Stimulated activated CD4-positive, alpha-beta T cell treated with anti-CD3 and anti-CD28 coated beads, Interleukin-2, amount 100 ng/mL, for 48 hours (primary cell): ENCODE measurements around the gene ADGRB3.
"Not testable (repeated sequence)": the region's sequence is repeated elsewhere in the genome, so short reads cannot be mapped to it uniquely, and the experiment has no call there.

Experiments used
- DNase-seq, 2 donors: peaks; one replicate each; pipeline ENCODE4 v3.0.0-alpha.2; 2020

Gene ADGRB3

DNA sequence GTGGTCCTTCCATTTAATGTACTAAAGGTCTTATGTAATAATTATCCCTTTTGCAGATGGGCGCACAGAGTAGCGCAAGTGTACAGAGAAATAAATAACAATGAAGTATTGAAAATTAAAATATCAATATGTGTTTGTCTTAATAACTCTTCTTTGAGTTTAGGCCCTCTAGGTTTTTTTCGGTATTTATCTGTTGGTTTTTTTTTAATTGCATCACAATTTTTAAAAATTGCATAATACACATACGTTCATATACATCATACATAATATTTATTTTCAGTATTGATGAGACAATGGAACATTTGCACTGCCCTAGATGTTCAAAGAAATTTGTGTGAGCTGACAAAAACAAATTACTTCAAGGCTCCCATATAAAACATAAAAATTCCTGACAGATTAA is 15.1 kb downstream of the ADGRB3 start:
- no peak for DNase-seq

DNA sequence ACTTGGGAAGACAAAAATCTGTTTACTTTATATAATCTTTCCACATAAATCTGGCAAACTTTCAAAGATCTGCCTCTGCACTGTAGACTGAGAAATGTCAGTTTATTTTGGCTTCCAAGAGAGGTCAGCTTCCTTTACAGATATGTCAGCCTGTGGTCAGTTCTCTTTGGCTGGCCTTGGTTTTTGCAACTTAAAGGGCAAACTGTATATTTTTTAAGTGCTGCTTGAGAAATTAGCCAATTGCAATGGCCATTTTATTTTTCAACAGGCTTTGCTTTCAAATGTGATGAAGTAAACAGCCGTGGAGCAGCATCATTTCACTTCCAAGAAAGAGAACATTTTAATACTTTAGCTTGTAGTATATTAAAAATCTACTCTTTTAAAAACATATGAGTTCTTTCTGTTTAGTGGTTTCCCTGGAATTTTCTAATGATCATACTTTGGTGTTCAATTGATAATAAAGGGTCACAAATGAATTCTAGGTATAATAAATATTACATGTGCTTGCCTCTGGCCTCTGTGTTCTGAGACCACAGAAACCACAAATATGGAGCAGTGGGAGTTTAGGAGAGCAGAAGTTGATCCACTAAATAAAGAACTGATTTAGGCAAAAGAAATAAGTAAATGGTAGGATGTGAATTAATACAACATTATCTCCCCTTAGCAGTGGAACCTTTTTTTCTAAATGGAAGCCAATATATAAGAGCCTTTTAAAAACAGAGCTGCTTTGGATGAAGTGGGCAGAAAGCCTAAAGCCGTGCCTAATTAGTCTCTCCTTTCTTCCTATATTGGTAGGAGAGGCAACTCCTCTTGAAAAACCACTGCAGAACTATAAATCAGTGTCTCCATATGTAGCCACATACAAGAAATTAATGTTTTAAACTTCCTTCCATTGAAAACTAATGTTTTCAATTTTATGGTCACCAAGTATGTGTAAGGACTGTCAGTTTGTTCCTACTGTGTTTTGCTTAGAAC is 16.2 kb downstream of the ADGRB3 start:
- no peak for DNase-seq

DNA sequence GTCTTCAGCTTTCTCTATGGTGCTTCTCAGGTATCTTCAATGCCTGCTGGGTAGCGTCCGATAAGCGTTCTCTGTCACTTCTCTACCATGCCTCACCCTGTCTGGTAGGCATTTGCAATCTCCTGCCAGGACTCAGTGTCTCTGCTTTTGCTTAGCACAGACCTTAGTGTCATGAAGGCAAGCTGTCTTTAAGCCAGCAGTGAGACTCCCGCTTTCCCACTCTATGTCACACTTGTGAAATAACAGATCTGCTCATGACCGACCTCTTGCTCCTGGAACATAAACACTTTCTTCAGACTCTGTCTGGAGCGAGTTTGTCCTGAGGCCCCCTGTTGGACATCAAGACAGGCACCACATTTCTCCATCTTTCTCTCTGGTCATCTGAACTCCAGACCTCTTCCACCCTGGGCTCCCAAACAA is 17.0 kb downstream of the ADGRB3 start:
- DNase-seq: no peak

- no peak for DNase-seq
Observed at GRCh38 chr6:68653074-68653705, 18.1 kb downstream of the ADGRB3 start.

- DNase-seq: no peak
Observed at GRCh38 chr6:68653706-68654089, 18.6 kb downstream of the ADGRB3 start.

- no peak for DNase-seq
Observed at GRCh38 chr6:68654134-68654533, 19.1 kb downstream of the ADGRB3 start.

DNA sequence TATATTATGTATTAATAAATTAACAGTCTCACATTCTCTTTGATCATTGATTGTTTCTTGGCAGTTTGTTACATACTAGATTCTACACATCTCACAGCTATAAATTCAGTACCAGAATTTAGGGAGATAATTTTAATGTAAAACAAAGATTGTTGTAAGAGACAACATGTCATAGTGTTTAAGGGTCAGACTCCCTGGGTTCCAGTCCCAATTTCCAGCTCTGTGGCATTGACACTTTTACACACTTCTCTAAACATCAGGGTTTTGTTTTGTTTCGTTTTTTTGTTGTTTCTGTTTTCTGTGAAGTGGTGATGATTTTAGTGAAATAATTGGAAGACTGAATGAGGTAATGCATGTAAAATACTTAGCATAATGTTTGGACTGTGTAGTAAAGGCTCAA is 19.9 kb downstream of the ADGRB3 start:
- DNase-seq: no peak

DNA sequence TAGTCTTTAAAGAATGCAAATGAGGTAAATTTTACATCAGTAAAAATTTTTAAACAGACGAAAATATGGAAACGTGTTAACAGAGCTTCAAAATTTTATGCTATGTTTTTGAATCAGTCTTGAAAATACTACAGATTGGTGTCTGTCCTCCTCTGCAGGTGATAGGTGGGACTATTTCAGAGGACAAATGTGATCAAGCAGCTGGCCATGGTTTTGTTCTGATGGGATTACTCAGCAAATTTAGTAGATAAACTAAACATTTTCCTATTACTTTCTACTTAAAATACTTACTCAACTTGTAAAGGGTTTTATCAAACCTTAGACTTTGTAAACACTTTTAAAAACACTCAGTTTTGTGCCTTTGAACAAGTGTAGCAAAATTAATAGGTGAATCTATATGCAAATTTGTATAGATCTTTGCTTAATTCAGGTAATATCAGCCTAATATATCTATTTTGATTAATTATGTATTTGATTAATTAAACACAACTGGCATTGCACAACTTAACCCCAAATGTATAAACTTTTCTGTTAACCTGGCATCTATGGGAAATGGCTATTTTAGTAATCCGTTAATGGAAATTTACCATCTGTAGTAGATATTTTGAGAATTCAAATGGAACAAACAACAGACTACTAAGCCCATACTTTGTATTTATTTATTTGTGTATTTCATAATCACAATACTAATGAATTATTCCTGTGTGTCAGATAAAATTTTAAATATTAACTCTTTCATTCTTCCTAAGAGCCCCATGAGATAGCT is 22.5 kb downstream of the ADGRB3 start:
- no peak for DNase-seq

- DNase-seq: no peak
Observed at GRCh38 chr6:68658338-68658737, 23.3 kb downstream of the ADGRB3 start.

DNA sequence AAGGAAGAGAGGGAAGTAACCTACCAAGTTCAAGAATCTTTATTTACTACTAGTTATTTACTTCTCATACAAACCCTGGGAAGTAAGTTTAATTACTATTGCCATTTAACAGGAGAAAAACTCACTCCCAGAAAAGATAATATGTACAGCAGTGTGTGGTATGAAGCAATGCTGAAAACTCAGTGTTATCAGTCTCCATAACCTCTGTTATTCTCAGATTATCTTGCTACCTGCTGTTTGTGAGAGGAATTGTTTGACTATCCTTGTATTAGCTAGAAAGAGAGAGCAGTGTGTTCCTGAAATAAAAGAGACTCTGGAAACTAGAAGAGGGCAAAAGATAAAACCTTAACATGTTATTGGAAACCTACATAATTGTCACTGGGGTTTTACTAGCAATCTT is 38.2 kb downstream of the ADGRB3 start:
- no peak for DNase-seq

GRCh38 chr6:68675548-68675947 is 40.5 kb downstream of the ADGRB3 start:
- DNase-seq: no peak

- DNase-seq: not testable (repeated sequence)
Observed at GRCh38 chr6:68676094-68676493, 41.0 kb downstream of the ADGRB3 start.

- DNase-seq: no peak
Observed at GRCh38 chr6:68677058-68677457, 42.0 kb downstream of the ADGRB3 start.

DNA sequence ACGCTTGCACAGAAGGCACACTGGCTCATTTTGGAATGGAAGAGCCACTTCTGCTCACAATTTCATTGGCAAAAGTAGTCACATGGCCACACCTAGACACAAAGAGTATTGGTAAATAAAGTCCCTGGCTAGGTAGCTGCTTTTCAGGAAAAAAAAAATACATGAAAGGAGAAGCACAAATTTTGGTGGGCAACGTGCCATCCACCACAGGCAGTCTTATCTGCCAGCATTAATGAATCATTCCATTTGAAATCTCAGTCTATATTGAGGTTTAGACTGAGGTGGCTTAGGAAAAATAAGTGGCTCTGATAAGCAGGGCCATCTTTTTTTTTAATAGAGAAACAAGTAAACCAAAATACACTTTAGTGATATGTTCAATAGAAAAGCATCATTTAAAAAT is 44.3 kb downstream of the ADGRB3 start:
- DNase-seq: no peak

GRCh38 chr6:68680264-68680663 is 45.2 kb downstream of the ADGRB3 start:
- no peak for DNase-seq

GRCh38 chr6:68689910-68690309 is 54.8 kb downstream of the ADGRB3 start:
- no peak for DNase-seq

- no peak for DNase-seq
Observed at GRCh38 chr6:68691120-68691519, 56.0 kb downstream of the ADGRB3 start.

DNA sequence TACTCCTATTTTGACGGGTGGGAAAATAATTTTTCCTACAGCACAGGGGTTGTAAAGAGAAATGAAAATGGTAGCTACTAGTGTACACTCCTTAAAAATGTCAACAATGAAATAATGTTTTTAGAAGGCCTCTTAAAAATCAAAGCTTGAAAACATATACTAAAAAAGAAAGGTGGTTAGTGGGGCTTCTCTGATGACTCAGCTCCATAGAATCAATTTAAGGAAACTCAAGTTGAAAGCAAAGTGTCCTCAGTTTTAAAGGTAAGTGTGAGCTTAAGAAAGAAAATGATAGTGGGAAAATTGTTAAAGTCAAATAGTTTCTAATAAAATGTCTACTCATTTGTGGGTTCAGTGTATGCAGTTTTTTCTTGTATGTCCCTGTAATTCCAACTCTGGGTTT is 58.2 kb downstream of the ADGRB3 start:
- no peak for DNase-seq

GRCh38 chr6:68695403-68695802 is 60.3 kb downstream of the ADGRB3 start:
- DNase-seq: no peak

GRCh38 chr6:68695838-68696237 is 60.8 kb downstream of the ADGRB3 start:
- no peak for DNase-seq

DNA sequence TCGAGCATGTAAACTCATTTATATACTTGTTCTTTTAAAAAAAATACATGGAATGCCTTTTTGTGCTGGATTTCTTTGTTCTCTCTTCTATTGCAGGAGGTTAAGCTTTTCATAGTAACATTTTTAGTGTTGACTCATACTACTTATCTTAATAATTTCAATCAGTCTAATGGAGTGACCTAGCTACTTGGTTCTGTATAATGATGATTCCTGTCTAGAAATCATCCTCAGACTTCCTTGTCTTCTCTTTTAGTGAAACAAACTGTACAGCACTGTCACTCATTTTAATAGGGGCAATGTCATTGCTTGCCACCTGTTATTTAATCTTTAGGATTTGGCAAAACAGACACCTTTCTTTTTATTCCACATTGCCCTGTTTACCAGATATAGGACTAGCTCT is 62.3 kb downstream of the ADGRB3 start:
- DNase-seq: no peak

DNA sequence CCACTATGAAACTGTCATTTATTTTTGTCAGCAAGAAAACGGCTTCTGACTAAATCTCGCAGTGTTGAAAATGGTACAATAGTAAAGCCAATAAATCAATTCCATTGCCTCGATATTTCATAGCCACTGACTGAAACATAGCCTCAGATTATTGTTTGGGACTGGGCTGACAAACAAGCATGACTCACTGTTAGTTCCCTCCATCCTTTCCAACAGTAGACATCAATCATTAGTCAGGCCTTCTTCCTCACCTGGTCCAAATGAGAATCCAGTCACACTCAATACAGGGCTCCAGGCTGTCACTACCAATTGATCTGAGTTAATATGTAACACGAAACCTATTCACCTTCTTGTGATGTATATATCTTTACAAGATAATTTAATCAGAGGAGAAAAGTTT is 66.1 kb downstream of the ADGRB3 start:
- no peak for DNase-seq

GRCh38 chr6:68704485-68704884 is 69.4 kb downstream of the ADGRB3 start:
- DNase-seq: no peak

DNA sequence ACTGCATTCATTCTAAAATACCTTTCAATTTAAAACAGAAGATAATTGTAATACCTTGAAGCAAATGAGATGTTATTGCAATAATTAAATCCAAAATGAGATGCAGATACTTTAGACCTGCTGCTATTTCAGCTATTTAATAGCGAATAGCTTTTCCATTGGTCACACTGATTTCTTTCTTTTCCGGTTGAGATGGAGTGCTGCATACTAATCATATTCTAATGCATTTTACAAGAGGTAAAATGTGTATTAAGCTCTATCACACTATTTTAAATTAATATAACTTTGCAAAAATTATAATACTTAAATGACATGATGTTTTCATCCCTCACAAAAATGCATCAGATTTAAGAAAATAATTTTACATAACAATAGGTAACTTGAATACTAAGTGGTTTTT is 74.0 kb downstream of the ADGRB3 start:
- no peak for DNase-seq
